DOHH2 (cell line): Measurements from ENCODE around the gene HNRNPAB.
A peak's percentile ranks its signal among the peaks of the same experiment; 100 is the strongest.

Experiments
- H3F3A ChIP-seq: fragments of 200-600 bp; sonication (generic), shearing (Covaris generic); 2 replicates; pipeline ENCODE4 v1.6.0; 2016; ENCODE audit warnings: antibody characterized with exemption, mild to moderate bottlenecking; ENCODE audit not compliant: control insufficient read depth, insufficient read depth
- H3K27ac ChIP-seq: fragments of 200-600 bp; sonication (generic); 2 replicates; pipeline ENCODE4 v1.5.1; 2014; ENCODE audit warnings: low read depth, mild to moderate bottlenecking, low read length, moderate library complexity
- H3K27me3 ChIP-seq: fragments of 200-600 bp; sonication (generic); 2 replicates; pipeline ENCODE4 v1.6.1; 2014; ENCODE audit warnings: mild to moderate bottlenecking, low read length, mixed read lengths; ENCODE audit not compliant: control insufficient read depth
- H3K36me3 ChIP-seq: fragments of 200-600 bp; sonication (generic); 2 replicates; pipeline ENCODE4 v1.6.1; 2014; ENCODE audit warnings: mild to moderate bottlenecking, low read length, moderate library complexity, mixed read lengths; ENCODE audit not compliant: control insufficient read depth
- H3K4me1 ChIP-seq: fragments of 200-600 bp; sonication (generic); 2 replicates; pipeline ENCODE4 v1.6.1; 2014; ENCODE audit warnings: mild to moderate bottlenecking, low read length, mixed read lengths; ENCODE audit not compliant: control insufficient read depth
- H3K4me2 ChIP-seq: fragments of 200-600 bp; sonication (generic); 2 replicates; pipeline ENCODE4 v1.6.0; 2014; ENCODE audit warnings: mild to moderate bottlenecking, low read length, moderate library complexity
- H3K4me3 ChIP-seq: fragments of 200-600 bp; sonication (generic); 2 replicates; pipeline ENCODE4 v1.5.1; 2014; ENCODE audit warnings: mild to moderate bottlenecking, low read length, mixed read lengths
- H3K79me2 ChIP-seq: fragments of 200-600 bp; sonication (generic); 2 replicates; pipeline ENCODE4 v1.6.1; 2014; ENCODE audit warnings: mild to moderate bottlenecking, low read length, mixed read lengths; ENCODE audit not compliant: control insufficient read depth
- H3K9me2 ChIP-seq: fragments of 200-600 bp; sonication (generic); replicated peaks from 2 replicates; pipeline ENCODE4 v1.6.1; 2014; ENCODE audit warnings: mild to moderate bottlenecking, low read length, mixed read lengths; ENCODE audit not compliant: control insufficient read depth
- H3K9me3 ChIP-seq: fragments of 200-600 bp; sonication (generic); 2 replicates; pipeline ENCODE4 v1.6.1; 2014; ENCODE audit warnings: antibody characterized with exemption, low read length, mixed read lengths; ENCODE audit not compliant: control insufficient read depth, insufficient read depth
- H4K20me1 ChIP-seq: fragments of 200-600 bp; sonication (generic); 2 replicates; pipeline ENCODE4 v1.6.0; 2014; ENCODE audit warnings: low read depth, mild to moderate bottlenecking, antibody characterized with exemption, low read length, moderate library complexity; ENCODE audit not compliant: control insufficient read depth, insufficient read depth
- CTCF ChIP-seq: fragments of 200-600 bp; sonication (generic); IDR thresholded peaks from one replicate; pipeline ENCODE4 v1.5.1; 2014; ENCODE audit warnings: antibody characterized with exemption, mild to moderate bottlenecking, low read depth, low read length; ENCODE audit not compliant: poor library complexity, severe bottlenecking
- EZH2phosphoT487 ChIP-seq: fragments of 200-600 bp; sonication (generic); IDR thresholded peaks from 2 replicates; pipeline ENCODE4 v1.6.1; 2017; ENCODE audit warnings: borderline replicate concordance, mild to moderate bottlenecking, antibody characterized with exemption, low read length, moderate library complexity, mixed read lengths

The HNRNPAB gene

DNA sequence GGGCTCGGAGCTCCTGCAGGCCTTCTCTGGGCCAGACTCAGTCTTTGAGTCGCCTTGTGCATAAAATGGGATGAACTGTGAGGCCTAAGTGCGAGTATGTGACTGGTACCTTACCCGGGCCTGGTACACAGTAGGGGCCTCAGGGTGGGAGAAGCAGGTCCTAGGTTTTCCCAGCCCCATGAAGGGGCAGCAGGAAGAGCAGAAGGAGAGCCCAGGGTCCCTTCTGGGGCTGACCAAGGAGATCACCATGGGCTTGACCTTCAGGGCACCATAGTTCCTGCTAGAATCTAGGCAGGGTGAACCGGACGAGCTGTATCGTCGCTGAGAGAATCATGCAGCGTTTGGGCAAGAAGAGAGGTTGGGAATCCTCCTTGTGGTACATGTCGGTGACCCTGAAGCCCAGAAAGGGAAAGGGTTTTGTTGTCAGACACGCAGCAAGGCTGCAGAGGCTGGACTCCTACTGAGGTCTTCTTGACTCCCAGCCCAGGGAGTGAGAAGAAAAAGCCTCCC lies 28.6 kb downstream of the HNRNPAB start:
- peak overlapping the region; percentile 98 for H3K4me3 ChIP-seq
- no peaks in the 10 kb centered on the region for H3K9me3 ChIP-seq
- peaks cover 45% of the 10 kb centered on the region for H3K79me2 ChIP-seq
- peak overlapping the region; percentile 99 for H3K4me2 ChIP-seq
- H3K36me3 ChIP-seq, result peaks cover 42% of the 10 kb centered on the region
- H3K27me3 ChIP-seq, result no peaks in the 10 kb centered on the region
- H3F3A ChIP-seq, result peaks cover 12% of the 10 kb centered on the region; the same call in 1 of the 2 replicates
- H4K20me1 ChIP-seq, result peaks cover 15% of the 10 kb centered on the region
- peaks cover 59% of the 10 kb centered on the region for H3K4me1 ChIP-seq
- H3K27ac ChIP-seq, result peak overlapping the region; percentile 68
- H3K9me2 ChIP-seq, result no peaks in the 10 kb centered on the region
- TF ChIP-seq CTCF (no peak), EZH2phosphoT487 (no peak)

- Histone ChIP-seq H3K36me3 (peaks cover 29% of the 10 kb centered on the region), H3K4me1 (peaks cover 72% of the 10 kb centered on the region), H3K27ac (0 out of 2 replicates have a peak overlapping the region, but pooled peaks have one; percentile 11), H3K9me2 (no peaks in the 10 kb centered on the region), H3K9me3 (no peaks in the 10 kb centered on the region), H3K4me2 (peak overlapping the region; percentile 41), H3K4me3 (no peak overlapping the region; the same call in 1 of the 2 replicates), H3F3A (peaks cover 25% of the 10 kb centered on the region), H3K79me2 (peaks cover 33% of the 10 kb centered on the region), H4K20me1 (peaks cover 15% of the 10 kb centered on the region), H3K27me3 (no peaks in the 10 kb centered on the region)
- TF ChIP-seq EZH2phosphoT487, result no peak
- TF ChIP-seq CTCF, result no peak
Observed at GRCh38 chr5:178234121-178234749, 29.9 kb downstream of the HNRNPAB start.

DNA sequence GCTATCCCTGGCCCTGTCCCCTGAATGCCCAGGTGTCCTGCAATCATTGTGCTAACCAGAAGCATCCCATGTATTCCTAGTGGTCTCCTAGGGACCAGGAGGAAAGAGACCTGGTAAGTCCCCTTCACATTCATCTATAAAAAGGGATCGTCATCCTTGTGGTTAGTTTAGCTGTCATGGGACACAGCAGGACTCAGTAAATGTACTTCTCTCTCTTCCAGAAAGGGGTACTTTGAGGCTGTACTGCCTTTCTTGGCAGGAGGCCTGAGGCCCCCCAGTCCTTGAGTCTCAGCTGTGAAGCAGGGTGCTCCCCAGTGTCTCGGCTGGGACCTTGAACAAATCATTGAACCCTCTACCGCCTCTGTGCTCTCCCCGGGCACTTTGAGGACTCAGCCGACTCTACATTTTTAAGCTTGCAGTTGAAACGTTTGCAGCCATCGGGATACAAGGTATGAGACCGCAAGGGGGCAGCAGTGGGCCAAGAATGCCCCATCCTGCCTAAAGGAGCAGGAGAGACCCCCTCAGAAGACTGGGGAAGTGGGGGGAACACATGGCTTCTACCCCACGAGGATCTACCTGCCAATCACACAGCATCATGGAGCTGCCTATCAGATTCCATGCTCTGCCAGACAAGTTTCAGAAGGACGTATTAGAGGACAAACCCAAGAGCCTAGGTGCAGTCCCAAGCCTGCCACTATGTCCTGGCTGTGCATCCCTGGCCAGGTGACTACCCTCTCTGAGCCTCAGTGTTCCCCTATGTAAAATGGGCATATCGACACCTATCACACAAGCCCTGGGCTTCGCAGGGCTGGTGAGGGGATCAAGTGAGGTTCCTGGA lies 30.6 kb downstream of the HNRNPAB start:
- Histone ChIP-seq H3K4me2 (peak overlapping the region; percentile 41), H3K4me3 (peak overlapping the region; percentile 10; the same call in 1 of the 2 replicates), H3K9me3 (no peaks in the 10 kb centered on the region), H3K4me1 (peaks cover 75% of the 10 kb centered on the region), H3K27me3 (no peaks in the 10 kb centered on the region), H3F3A (peaks cover 28% of the 10 kb centered on the region), H3K9me2 (no peaks in the 10 kb centered on the region), H3K27ac (0 out of 2 replicates have a peak overlapping the region, but pooled peaks have one; percentile 11), H3K36me3 (peaks cover 22% of the 10 kb centered on the region), H4K20me1 (peaks cover 15% of the 10 kb centered on the region), H3K79me2 (peaks cover 26% of the 10 kb centered on the region)
- TF ChIP-seq EZH2phosphoT487 (no peak), CTCF (peak; percentile 92)
